Heart right ventricle (tissue), 16 donors: ENCODE results near the gene CES2. TPM values are rescaled to one million over a fixed set of nuclear protein-coding genes. Genes with fewer than 3 reads are reported as not detected.

Experiments used
- ATAC-seq, 8 donors: fragments of 200-7000 bp; cut with Tn5 transposase; one replicate each; pipeline ENCODE4 v1.9.1; 2020; ENCODE audit warnings: mild to moderate bottlenecking in 8 of 8, moderate library complexity in 8 of 8, moderate number of reproducible peaks in 1 of 8
- DNase-seq, 2 donors: peaks; one replicate each; pipeline ENCODE4 v3.0.0-alpha.2; 2020
- H3K27ac ChIP-seq, 10 donors: fragments of 200-600 bp; sonication (generic) in 2 of 10; one replicate each; pipeline versions ENCODE4 v1.5.0 to v1.8.0; 2020 to 2022; ENCODE audit warnings: mild to moderate bottlenecking in 3 of 10
- H3K27me3 ChIP-seq, 7 donors: fragments of 200-600 bp; one replicate each; pipeline ENCODE4 v1.8.0; 2021 to 2022; ENCODE audit warnings: mild to moderate bottlenecking in 2 of 7
- H3K36me3 ChIP-seq, 9 donors: fragments of 200-600 bp; sonication (generic) in 1 of 9; one replicate each; pipeline versions ENCODE4 v1.5.0 to v1.8.0; 2020 to 2022; ENCODE audit warnings: mild to moderate bottlenecking in 2 of 9
- H3K4me1 ChIP-seq, 9 donors: fragments of 200-600 bp; sonication (generic) in 1 of 9; one replicate each; pipeline versions ENCODE4 v1.5.0 to v1.8.0; 2020 to 2022; ENCODE audit warnings: mild to moderate bottlenecking in 4 of 9
- H3K4me3 ChIP-seq, 10 donors: fragments of 200-600 bp; sonication (generic) in 2 of 10; one replicate each; pipeline versions ENCODE4 v1.5.0 to v1.8.0; 2020 to 2022; ENCODE audit warnings: mild to moderate bottlenecking in 7 of 10, moderate library complexity in 2 of 10
- H3K9me3 ChIP-seq, 11 donors: fragments of 200-600 bp in 10 of 11; sonication (generic) in 2 of 11; one replicate each; pipeline versions ENCODE4 v1.5.0 to v1.8.0; 2013 to 2022; ENCODE audit warnings: mild to moderate bottlenecking in 2 of 11, control low read depth in 1 of 11, moderate library complexity in 1 of 11
- CTCF ChIP-seq, 9 donors: fragments of 200-600 bp; sonication (generic) in 2 of 9; IDR thresholded peaks; one replicate each; pipeline versions ENCODE4 v1.5.0 to v1.8.0; 2021 to 2022; ENCODE audit warnings: antibody characterized with exemption in 9 of 9, mild to moderate bottlenecking in 5 of 9, moderate library complexity in 1 of 9
- WGBS, 2 donors: extraction: QIAGEN DNeasy Blood & Tissue Kit; methylation state at CpG; one replicate each; pipeline ENCODE4 v1.1.7; 2013; ENCODE audit warnings: inconsistent platforms in 1 of 2; 5-methylcytosine and 5-hydroxymethylcytosine counted together
- intact Hi-C, 10 donors: fragments of 100-400 bp; cut with DNase I; formaldehyde crosslinking; loops; one replicate each; pipeline versions ENCODE4 v1.11.1 to v1.14.2; 2022
- polyA plus RNA-seq, 2 donors: library from polyadenylated mRNA; stranded (reverse); fragments of 200-250 nt; gene quantifications; one replicate each; pipeline ENCODE4 v1.2.3, GENCODE V29; 2013
- total RNA-seq, 10 donors: library from RNA; stranded (reverse); fragmentation: NEBNext Ultra II Directional in 3 of 10; extraction: Animal tissue kit (Norgen Biotek cat#: 25700) in 3 of 10; gene quantifications; one replicate each; pipeline versions ENCODE4 v1.2.1 to v1.2.4, GENCODE V29; 2021 to 2023
- donor health status: Arrhythmogenic right ventricular cardiomyopathy.
- donor health status: ischemic (EF 13 %, LVEDD 7.1; RV severe dilation, severe dysfunction).
- donor health status: healthy with polysubstance abuse.
- donor health status: DM: no; HTN: yes; CAD: no.
- donor health status: DM: no; HTN: no; CAD: no.
- donor health status: ischemic (EF 25% LVEDD 6.9; RV normal size, moderate dysfunction).
- donor health status: ischemic (EF 25% LVEDD 5.7; RV mildly dilated, moderate dysfunction).
- donor health status: healthy.
- donor health status: DM: yes; HTN: yes; CAD: no.
- donor health status: Ischemic cardiomyopathy.
- donor health status: ischemic (EF 35%, LVEDD 5.7; RV mildly dilated, moderate dysfunction).
- donor health status: nonischemic (EF 11% LVEDD 7.7; RV severe dilation, severe dysfunction).
- donor health status: DM: yes; HTN: yes; CAD: no.
- donor health status: PGD.
- donor health status: ischemic (EF 29% LVEDD 5.4; RV normal size, mild dysfunction).
- donor health status: nonischemic (EF 23%, LVEDD 6.1; RV moderate dilation, normal function).

Gene CES2
- total and polyA plus RNA-seq, 12 donors = 25.1 to 194 (median 81.5) TPM

- H3K27ac ChIP-seq = peak overlapping the region in 1 of 10 donors; percentile 20
- no peak for TF ChIP-seq CTCF (IDR thresholded peaks at IDR 0.05)
- H3K4me3 ChIP-seq = peak overlapping the region; percentile 16 to 74 (median 56)
- peak; percentile 11 to 50 (median 26) for ATAC-seq
- no peak for DNase-seq
- H3K27me3 ChIP-seq = peaks cover 0 to 50% (median 15%) of the 10 kb centered on the region in 7 donors
- peaks cover 0 to 26% (median 16%) of the 10 kb centered on the region in 9 donors for H3K4me1 ChIP-seq
- peaks cover 0 to 10% (median 0%) of the 10 kb centered on the region in 9 donors for H3K36me3 ChIP-seq
- 2 to 5% methylated on average over 44 of the region's 44 CpGs for WGBS, 2 donors
- H3K9me3 ChIP-seq = peaks cover 0 to 6% (median 0%) of the 10 kb centered on the region in 11 donors
- intact Hi-C loops = loop anchor here in 2 of 10 donors (5.0 kb wide), 1 partner anchor 51 kb away; no protein-coding TSS in a partner anchor
Observed at GRCh38 chr16:66948134-66948836, 13.0 kb downstream of the CES2 start.

- Histone ChIP-seq H3K9me3 (peaks cover 0 to 6% (median 0%) of the 10 kb centered on the region in 11 donors), H3K27ac (no peak overlapping the region), H3K36me3 (peaks cover 0 to 5% (median 0%) of the 10 kb centered on the region in 9 donors), H3K27me3 (peaks cover 0 to 55% (median 17%) of the 10 kb centered on the region in 7 donors), H3K4me1 (peaks cover 0 to 26% (median 16%) of the 10 kb centered on the region in 9 donors), H3K4me3 (peak overlapping the region in 9 of 10 donors; percentile 35 to 74 (median 57))
- intact Hi-C loops = loop anchor here in 2 of 10 donors (5.0 kb wide), 1 partner anchor 52 kb away; no protein-coding TSS in a partner anchor
- ATAC-seq = peak in 3 of 8 donors; percentile 2 to 4 (median 2)
- no peak for DNase-seq
- 25 to 29% methylated on average over 21 of the region's 21 CpGs for WGBS, 2 donors
- no peak for TF ChIP-seq CTCF (IDR thresholded peaks at IDR 0.05)
Observed at GRCh38 chr16:66948837-66949225, 13.5 kb downstream of the CES2 start.

GRCh38 chr16:66949472-66949871, 14.2 kb downstream of the CES2 start:
- H3K27me3 ChIP-seq = peaks cover 0 to 58% (median 17%) of the 10 kb centered on the region in 7 donors
- H3K27ac ChIP-seq = no peak overlapping the region
- WGBS, 2 donors = 66 to 74% methylated on average over 6 of the region's 6 CpGs
- H3K36me3 ChIP-seq = no peaks in the 10 kb centered on the region
- ATAC-seq (no peak), DNase-seq (no peak)
- no peak overlapping the region for H3K4me3 ChIP-seq
- intact Hi-C loops = loop anchor here in 2 of 10 donors (5.0 kb wide), 1 partner anchor 52 kb away; no protein-coding TSS in a partner anchor
- peaks cover 0 to 6% (median 0%) of the 10 kb centered on the region in 11 donors for H3K9me3 ChIP-seq
- H3K4me1 ChIP-seq = peaks cover 0 to 26% (median 16%) of the 10 kb centered on the region in 9 donors
- TF ChIP-seq CTCF (IDR thresholded peaks at IDR 0.05) = no peak

DNA sequence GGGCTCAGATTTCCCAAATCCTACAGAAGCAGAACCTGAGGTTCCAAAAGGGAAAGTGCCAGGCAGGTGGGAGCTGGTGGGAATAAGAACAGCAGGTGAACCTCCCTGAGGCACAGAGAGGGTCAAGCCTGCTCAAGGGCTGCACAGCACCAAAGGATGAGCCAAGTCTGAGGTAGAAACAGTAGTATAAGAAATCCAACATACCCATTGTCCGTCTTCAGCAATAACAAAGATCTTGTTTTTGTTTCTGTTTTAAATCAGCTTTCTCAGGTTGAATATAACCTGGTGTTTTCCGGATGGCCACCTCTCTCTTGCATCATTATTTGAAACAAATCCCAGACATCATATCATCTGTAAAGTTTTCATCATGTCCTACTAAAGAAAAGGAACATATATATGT, 15.1 kb downstream of the CES2 start:
- intact Hi-C loops = loop anchor here in 2 of 10 donors (10.0 kb wide), 2 partner anchors 56 to 234 kb away; partner anchors contain the start of gene MATCAP1 (in 1 of the 2)
- Histone ChIP-seq H3K4me3 (no peak overlapping the region), H3K27me3 (peaks cover 0 to 58% (median 17%) of the 10 kb centered on the region in 7 donors), H3K27ac (no peak overlapping the region), H3K9me3 (peaks cover 0 to 6% (median 0%) of the 10 kb centered on the region in 11 donors), H3K36me3 (no peaks in the 10 kb centered on the region), H3K4me1 (peaks cover 0 to 26% (median 16%) of the 10 kb centered on the region in 9 donors)
- no peak for TF ChIP-seq CTCF (IDR thresholded peaks at IDR 0.05)
- ATAC-seq = no peak
- WGBS, 2 donors = 86 to 91% methylated on average over 2 of the region's 2 CpGs
- no peak for DNase-seq
